ENCODE data around the gene CST5.
"Not testable (repeated sequence)": the region's sequence is repeated elsewhere in the genome, so short reads cannot be mapped to it uniquely, and the experiment has no call there.

CST5 gene, protein sequence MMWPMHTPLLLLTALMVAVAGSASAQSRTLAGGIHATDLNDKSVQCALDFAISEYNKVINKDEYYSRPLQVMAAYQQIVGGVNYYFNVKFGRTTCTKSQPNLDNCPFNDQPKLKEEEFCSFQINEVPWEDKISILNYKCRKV

DNA sequence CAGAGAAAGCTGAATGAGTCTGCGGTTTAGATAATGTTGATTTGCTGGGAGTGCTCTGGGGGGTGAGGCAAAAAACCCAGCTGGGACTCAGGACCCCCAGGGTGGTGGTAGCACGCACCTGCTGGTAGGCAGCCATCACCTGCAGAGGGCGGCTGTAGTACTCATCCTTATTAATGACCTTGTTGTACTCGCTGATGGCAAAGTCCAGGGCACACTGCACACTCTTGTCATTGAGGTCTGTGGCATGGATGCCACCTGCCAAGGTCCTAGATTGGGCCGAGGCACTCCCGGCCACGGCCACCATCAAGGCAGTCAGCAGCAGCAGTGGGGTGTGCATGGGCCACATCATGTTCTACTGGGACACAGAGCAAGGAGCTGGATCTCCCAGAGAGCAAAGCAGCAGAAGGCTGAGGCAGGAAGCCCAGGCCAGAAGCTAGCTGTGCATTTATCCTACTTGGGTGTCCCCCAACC lies at the start of gene CST5:
TSS of gene CST5 (minus strand) at position 421 of the 471 bp plus-strand sequence. CDS start at position 349, 72 bp downstream.
- DNase-seq: no peak

DNA sequence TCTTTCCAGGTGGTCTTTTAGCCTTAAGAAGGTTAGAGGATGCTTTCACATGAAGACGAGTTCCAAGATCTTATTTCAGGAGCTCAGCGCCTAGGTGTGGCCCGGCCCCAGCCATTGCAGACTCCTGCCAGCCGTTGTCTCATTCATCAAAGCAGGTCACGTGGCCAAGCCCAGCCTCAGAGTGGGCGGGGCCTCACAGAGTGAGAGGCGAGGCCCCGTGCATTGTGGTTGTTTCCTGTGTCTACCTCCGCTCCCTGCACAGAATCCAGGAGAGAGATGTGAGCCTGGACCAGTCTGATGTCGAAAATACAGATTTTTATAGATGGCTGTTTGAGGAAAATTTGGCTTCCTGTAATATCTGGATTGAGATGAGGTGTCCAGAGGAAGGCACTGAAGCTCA lies 49.2 kb upstream of the CST5 start:
- DNase-seq: no peak

DNA sequence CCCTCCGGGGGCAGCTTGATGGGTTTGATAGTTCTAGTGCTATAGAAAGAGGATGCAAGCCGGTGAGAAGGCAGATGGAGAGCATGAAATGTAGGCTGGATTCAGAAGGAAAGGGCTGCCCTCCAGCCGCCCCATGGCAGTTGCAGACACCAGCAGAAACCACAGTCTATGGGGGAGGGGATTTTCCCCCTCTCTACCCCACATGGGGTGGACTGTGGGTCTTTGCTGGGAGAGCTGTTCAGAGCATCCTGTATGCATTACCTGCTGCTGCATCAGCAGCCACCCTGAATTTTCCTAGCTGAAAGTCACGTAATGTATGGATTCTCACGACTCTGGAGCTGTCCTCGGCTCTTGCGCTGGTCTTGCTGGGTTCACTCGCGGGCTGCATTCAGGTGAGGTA lies 48.8 kb upstream of the CST5 start:
- DNase-seq: no peak

DNA sequence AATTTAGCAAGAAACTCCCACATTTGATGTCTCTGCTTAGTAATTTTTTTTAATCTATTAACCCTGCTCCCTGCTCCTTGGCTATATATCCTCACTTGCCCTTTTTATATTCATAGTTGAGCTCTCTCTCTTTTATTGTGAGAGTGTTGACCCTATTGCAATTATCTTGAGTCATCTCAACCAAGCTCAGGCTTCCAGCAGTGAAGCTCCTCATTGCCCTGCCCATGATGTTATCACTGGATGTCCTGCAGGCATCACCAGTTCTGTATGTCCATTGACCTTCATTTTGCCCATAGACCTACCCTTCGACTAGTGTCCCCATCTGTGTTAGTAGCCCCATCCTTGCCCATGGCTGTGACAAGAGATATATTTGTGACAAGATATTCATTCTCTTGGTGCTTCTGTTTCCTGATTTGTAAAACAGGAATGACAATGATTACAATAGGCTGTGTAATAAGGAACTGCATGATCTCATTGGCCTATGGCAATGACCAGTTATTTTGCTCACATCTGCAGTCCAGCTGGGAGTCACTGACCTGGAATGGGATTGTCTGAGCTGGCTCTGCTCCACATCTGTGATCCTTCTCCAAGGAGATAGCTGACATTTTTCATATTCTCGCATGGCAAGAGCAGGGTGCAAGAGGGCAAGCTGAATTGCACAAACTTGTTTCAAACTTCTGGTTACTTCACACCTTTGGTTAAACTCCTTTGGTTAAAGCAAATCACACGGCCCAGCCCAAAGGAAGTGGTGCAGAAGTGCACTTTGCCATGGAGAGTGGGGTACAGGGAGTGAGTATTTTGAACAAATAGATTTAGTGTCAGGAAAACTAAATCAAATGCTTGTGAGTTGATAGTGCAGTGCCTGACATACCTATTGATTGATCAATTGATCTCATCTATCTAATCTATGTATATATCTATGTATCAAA lies 47.7 kb upstream of the CST5 start:
- no peak for DNase-seq

DNA sequence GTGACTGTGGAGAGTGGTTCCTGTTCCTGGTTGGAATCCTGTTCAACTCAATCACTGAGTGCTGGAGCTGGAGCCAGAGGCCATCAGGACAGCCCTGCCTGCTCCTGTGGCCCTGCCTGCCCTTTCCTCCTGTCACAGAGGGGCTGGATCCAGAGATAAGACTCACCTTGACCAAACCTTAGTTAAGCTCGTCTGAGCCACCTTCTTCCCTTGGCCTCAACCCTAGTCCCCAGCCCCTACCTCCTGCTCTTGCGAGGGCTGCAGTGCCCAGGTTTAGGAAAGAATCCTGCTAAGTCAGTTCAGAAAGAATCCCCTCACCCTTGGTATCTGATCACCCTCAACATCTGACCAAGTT lies 47.0 kb upstream of the CST5 start:
- no peak for DNase-seq

DNA sequence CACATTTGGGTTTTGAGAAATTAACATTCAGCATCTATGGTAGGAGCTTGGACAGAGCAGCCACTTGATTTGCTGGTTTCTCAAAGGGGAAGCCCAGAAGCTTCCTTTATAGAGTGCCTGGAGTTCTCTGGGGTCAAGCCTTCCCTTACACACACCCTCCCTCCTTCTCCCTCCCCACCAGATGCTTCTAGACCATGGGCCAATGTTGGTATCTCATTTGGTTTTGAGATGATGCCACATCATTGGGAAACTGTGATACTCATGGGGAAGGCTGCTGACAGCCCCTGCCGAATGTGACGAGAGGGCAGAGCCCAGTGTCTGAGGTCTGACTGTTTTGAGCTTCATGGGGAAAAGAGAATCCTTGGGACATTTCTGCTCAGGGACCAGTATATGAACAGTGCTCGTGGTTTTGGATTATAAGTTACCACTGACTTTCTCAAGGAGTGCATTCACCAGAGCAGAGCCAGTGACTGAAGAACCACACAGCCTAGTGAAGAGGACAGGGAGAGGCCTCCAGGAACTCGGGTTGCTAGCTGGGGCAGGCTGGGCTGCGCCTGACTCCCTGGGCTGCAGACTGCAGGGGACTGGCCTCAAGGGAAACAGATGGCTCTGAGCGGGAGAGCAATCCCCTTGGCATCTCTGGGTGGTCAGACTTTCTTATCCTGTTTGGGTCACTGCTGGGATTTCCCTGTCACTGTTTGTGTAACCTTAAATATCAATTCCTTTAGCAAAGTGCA lies 46.4 kb upstream of the CST5 start:
- DNase-seq: no peak

DNA sequence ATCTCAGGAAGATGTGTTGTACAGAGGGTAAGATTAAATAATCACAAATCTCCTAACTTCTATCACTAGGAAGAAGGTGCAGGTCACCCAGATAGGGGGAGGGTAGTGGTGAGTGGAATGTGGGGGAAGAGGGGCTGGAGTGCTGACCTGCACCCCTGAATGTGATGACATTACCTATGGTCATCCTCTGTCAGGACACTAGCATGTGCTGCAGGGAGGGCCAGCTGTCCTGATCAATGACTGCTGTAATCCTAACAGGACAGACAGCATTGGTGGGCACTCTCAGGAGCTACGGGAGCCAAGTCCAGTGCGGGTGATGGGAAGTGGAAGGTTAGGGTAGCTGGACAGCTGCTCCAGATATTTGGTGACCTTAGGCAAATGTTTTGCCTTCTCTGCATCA lies 45.2 kb upstream of the CST5 start:
- no peak for DNase-seq

DNA sequence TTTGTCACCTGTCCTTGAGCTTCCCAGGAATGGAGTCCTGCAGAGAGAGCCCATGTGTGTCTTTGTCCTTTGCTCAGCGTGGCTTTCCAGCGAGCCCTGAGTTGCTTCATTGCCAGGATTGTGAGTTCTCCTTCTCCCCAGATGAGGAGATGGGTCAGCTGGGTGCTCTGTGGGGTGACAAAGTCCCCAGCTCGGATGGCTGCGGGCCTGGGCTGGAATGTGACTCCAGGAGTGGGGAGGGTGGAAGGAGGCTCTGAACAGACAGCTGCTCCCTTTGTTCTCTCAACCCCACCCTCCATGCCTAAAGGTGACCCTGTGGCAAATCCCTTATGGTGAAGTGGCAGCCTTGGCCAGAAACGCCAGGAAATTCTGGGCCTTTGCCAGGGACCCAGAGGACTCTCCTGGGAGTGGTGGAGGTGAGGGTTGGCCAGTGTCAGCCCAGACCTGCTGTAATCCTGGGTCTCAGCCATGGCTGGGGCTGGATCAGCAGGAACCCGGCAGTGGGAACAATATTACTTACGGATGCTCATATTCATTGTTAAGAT lies 44.4 kb upstream of the CST5 start:
- no peak for DNase-seq

DNA sequence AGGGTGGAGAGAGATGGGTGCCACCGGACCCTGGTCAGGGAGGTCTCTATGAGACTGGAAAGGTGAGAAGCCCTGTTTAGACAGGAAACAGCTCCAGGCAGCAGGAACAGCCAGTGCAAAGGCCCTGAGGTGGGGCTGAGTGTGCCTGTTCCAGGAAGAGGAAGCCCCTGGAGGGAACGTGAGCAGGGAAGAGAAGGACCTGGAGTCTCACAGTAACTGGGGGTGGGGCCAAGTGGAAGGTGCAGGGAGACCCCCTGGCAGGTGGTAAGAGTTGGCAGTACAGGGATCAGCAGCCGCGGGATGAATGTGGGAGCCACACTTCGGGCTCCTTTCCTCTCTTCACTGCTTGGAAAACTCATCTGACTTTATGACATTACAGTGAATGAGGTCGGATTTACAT lies 43.8 kb upstream of the CST5 start:
- DNase-seq: no peak

DNA sequence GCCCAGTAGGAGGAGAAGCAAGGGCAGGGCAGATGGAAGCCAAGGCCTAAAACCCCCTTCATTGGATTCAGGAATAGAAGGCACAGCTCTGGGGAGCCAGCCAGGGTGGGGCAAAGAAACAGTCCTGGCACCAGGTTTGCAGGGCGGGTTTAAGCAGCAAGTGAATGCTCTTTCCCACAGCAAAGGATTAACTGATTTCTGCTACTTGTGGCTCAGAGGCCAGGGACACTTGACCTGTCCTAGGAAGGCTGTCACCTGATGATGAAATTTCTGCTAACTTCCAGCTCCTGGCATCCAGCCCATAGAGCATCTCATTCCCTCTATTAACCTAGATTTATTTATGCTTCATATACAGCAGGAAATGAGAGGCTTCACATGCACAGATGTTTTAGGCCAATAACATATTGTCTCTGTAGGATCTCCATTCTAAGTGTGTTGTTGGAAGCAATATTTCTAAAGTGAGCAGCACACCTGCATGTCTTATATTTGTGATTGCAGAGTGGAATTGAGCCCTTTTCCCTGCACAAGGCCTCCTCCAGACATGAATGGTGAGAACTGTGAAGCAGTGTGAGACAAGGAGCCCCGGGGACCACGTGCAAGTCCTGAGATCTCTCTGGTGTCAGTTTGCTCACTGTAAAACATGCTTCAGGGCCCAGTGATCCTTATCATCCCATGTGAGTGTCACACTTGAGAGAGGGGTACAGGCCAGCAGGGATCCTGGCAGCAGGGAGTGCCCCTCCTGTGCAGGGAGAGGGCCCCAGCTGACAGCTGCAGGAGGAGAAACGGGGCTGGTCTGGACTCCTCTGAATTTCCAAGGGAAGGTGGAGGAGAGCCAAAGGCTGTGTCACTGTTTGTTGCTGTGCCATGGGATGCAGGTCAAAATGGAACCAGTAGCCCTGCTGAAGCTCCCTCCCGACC lies 41.1 kb upstream of the CST5 start:
- no peak for DNase-seq

DNA sequence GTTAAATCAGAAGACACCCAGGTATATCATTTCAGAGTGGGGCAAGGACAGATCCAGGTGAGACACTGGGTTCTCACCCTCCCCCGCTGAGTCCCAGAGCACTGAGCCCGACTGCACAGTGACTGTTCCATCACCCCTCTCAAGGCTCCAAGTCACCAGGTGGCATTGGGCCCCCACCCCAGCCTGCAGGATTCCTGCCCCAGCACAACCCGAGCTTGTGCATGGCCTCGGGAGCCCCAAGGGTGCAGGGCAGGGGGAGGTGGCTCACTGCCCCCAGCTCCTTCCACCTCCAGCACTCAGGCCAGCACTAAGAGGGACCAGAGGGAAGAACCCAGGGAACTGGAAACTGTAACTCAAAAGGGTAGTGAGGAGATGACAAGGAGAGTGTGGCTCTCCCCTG lies 39.3 kb upstream of the CST5 start:
- DNase-seq: no peak

DNA sequence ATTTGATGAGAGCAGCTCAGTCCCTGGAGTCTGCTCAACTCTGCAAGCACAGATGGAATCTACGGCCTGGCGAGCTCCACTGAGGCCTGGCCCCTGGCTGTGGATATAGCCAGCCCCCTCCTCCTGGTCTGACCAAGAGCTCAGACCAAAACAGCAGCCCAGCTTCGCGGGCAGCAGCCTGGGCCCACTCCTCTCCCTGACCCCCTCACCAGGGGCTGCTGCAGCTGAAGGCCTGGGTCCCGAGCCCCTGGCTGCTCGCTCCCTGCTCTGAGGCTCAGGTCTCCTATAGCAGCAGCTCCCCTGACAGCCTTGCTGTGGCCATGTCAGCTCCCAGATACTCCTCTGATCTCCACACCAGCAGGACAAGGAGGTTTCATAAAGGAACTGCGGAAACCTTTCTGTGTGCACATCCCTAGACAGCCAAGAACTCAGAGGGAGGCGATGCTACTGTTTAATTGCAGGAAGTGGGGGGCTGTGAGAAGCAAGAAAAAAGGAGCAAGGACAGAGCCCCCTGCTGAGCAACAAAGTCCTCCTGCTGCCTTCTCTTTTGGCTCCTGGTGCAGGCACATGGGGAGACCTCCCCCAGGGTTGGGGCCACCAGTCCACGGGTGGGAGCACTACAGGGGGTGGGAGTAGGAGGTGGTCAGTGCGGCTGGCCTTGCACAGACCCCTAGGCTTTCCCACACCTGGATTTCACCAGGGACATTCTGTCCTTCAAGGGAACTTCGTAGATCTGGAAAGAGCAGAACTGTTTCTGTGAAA lies 38.7 kb upstream of the CST5 start:
- no peak for DNase-seq

DNA sequence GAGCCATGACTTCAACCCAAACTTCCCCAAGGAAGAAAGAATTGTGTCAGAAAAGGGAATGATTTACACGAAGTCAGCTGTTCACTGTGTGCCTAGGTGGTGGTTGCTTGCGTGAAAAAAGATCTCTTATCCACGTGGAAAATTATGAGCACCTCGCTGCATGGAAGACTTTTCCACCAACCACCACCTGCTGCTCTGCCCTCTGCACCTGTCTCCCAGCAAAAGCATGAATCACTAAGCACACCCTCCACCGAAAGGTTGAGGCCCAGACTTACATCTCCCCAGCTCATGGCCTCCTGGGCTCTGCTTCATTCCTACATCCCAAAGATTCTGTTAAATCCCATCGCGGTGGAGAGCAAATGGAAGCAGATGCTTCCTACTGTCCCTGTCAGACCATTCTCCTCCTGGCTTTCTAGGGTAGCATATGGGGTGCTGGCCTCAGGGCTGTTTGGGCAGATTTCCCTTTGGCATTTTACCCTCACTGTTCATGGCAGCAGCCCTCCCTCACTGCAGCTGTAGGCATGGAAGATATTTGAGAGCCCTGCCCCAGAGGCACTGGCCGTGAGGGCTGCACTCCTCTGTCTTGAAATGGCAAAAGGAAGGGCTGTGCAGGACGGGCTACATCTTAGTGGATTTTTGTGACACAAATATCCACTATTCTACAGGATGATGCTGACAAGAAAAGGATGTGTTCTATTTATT lies 37.6 kb upstream of the CST5 start:
- no peak for DNase-seq

DNA sequence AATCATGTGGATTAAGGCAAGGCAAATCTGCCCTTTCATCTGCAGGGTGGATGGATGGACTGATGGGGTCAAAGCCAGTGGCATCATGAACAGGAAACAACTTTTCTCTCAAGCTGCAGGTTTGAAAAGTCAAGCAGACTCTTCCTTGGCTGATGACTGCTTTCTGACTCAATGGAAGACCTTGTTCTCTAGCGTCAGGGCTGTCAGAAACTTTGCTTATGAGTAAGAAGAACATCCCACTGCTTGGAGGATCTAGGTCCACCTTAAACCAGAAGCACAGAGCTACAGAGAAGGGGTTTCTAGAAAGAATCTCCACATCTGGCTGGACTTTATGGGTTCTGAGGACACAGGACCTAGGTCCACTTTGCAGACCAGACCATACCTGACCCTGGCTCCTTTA lies 36.3 kb upstream of the CST5 start:
- no peak for DNase-seq

DNA sequence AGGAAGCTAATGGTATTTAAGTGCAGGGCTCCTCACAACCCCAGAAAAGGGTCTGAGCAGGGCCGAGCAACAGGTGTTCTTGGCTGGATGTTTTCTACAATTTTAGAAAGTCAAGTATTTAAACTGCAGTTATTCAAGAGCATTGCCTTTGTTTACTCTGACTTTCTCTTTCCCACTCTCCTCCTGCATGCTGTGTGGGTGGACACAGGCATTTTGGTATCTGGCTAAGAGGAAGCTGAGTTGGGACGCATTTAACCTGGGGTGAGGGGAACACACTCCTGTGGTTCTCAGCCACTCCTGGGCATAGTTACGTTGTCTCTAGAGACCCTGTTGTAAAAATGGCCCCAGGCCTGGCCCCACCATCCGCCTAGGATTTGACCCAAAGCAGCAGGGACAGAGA lies 34.9 kb upstream of the CST5 start:
- DNase-seq: not testable (repeated sequence)

DNA sequence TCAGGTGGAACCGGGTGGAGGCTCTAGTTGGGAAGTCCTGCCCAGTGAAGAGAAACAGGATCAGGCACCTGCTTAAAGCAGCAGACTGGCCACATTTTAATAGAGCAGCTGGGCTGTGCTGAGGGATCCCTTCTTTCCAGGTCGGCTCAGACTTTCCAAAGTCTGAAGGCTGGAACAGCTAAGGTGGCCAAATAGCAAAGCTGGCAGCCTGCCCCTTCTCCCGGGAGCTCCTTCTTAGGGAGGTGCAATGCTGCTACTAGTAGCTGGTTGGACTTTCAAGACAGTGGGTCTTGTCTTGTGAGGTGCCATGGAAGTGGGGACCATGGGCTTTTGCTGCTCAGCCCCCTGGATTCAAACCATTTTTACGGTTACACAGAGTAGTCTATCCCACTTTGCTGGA lies 30.7 kb upstream of the CST5 start:
- no peak for DNase-seq

DNA sequence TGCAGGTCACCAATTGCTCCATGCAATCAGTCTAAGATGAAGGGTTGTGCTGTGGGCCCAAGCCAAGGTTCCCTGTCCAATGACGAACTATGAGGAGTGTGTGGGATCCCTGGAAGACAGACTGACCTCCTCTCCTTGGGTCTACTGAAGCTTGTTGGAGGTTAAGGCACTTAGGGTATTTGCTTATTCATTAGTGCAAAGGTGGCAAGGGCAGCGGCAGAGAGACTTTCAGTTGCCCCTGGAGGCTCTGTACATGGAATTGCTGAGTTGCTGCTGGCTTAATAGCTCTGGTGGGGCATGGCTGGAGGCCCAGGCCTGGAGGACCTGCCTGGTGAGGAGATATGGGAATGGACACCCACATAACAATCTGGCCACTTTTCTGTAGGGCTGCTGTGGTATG lies 29.8 kb upstream of the CST5 start:
- DNase-seq: no peak

DNA sequence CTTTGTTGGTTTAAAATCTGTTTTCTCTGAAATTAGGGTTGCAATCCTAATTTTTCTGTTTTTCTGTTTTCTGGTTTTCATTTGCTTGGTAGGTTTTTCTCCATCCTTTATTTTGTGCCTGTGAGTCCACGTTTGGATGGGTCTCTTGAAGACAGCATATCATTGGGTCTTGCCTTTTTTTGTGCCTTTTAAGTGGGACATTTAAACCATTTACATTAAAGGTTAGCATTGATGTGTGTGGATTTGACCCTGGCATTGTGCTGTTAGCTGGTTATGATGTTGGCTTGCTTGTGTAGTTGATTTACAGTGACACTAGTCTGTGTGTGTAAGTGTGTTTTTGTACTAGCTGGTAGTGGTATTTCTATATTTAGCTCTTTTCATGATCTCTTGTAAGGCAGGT lies 28.0 kb upstream of the CST5 start:
- DNase-seq: no peak

DNA sequence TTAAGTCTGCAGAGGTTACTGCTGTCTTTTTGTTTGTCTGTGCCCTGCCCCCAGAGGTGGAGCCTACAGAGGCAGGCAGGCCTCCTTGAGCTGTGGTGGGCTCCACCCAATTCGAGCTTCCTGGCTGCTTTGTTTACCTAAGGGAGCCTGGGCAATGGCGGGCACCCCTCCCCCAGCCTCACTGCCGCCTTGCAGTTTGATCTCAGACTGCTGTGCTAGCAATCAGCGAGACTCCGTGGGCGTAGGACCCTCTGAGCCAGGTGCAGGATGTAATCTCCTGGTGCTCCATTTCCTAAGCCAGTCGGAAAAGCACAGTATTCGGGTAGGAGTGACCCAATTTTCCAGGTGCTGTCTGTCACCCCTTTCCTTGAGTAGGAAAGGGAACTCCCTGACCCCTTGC lies 22.8 kb upstream of the CST5 start:
- DNase-seq: not testable (repeated sequence)

DNA sequence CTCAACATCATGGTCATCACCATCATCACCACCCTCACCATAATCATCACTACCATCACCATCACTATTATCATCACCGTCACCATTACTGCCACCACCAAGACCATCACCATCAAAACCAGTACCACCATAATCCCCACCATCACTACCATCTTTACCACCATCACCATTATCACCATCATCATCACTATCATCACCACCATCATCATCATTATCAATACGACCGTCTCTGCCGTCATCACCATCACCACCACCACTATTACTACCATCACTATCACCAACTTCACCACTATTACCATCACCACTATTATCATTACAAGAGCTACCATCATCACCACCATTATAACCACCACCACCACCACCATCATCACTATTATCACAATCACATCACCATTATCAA lies 11.3 kb upstream of the CST5 start:
- DNase-seq: not testable (repeated sequence)

DNA sequence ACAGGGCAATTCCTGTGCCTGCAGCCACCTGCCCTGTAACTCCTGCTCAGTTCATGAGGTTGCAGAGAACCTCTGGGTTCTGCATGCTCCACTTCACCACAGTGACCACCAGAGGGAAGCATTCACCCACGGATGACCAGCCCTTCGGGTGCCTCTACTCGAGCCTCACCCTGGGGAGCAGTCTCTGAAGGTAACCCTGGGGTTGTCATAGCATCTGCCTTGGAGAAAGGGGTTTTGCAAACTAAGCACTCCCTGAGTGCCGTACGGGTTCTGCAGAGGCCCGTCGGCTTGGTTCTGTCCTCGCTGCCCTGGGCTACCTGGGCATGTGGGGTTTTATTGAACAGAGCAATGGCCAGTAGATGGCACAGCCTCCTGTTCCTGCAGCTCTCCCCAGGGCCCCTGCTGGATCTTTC lies 10.2 kb upstream of the CST5 start:
- DNase-seq: peak; percentile 30

Measured in amniotic stem cell (primary cell).